Liver (tissue), 3 donors: ENCODE measurements around the gene KCNJ12.
"Not testable (repeated sequence)": the region's sequence is repeated elsewhere in the genome, so short reads cannot be mapped to it uniquely, and the experiment has no call there.

Source experiments
- CTCF ChIP-seq: fragments of 150-350 bp; IDR thresholded peaks from 2 replicates; pipeline ENCODE4 v1.5.1; 2017; ENCODE audit warnings: improper control_type of control experiment, low read depth, low read length; ENCODE audit not compliant: missing input control
- NR2F2 ChIP-seq: IDR thresholded peaks from 2 replicates; pipeline ENCODE4 v1.6.1; 2016; ENCODE audit warnings: antibody characterized with exemption
- RAD21 ChIP-seq, 2 donors: IDR thresholded peaks; 2 replicates each; pipeline ENCODE4 v1.6.1; 2016; ENCODE audit warnings: antibody characterized with exemption in 2 of 2, mild to moderate bottlenecking in 2 of 2
- SP1 ChIP-seq: IDR thresholded peaks from 2 replicates; pipeline ENCODE4 v1.6.1; 2018; ENCODE audit warnings: antibody characterized with exemption, mild to moderate bottlenecking
- TAF1 ChIP-seq: conservative IDR thresholded peaks from 2 replicates; pipeline ENCODE4 v1.6.1; 2016; ENCODE audit warnings: antibody characterized with exemption, mild to moderate bottlenecking
- ZBTB33 ChIP-seq: IDR thresholded peaks from 2 replicates; pipeline ENCODE4 v1.6.1; 2016; ENCODE audit warnings: antibody characterized with exemption
- donor health status: healthy.
- donor health status: healthy.

GRCh38 chr17:21423190-21423493, 47.0 kb downstream of the KCNJ12 start:
- TF ChIP-seq CTCF; NR2F2; TAF1; RAD21 (IDR thresholded peaks at IDR 0.05); SP1; ZBTB33: not testable (repeated sequence)
